ENCODE data around the gene WWOX. TPM values are rescaled to one million over a fixed set of nuclear protein-coding genes. Genes with fewer than 3 reads are reported as not detected.

WWOX gene
- total RNA-seq, 2 donors from 2014 or later: 30.0 to 35.4 TPM

GRCh38 chr16:79008869-79009179, 909.4 kb downstream of the WWOX start:
- no peak overlapping the region for H3K4me3 ChIP-seq (ENCODE audit: low read length)
- no peak overlapping the region for H3K9ac ChIP-seq (ENCODE audit: extremely low read depth, low read length, poor library complexity, severe bottlenecking)
- H3K36me3 Mint-ChIP-seq (ENCODE audit: low read depth): no peaks in the 10 kb centered on the region
- no peaks in the 10 kb centered on the region for H3K4me1 Mint-ChIP-seq
- no peaks in the 10 kb centered on the region for H3K4me1 ChIP-seq (ENCODE audit: control insufficient read depth, insufficient read depth, low read length)
- 86 to 93% methylated on average over 6 to 7 of the region's 7 CpGs for WGBS, 2 experiments (ENCODE audit: insufficient coverage in 1 of 2, insufficient read length in 1 of 2)
- no peaks in the 10 kb centered on the region for H3K36me3 ChIP-seq (ENCODE audit: control insufficient read depth, insufficient read depth, low read length)
- H3K4me3 Mint-ChIP-seq: no peak overlapping the region
- no peak for DNase-seq
- no peak for TF ChIP-seq CTCF (conservative IDR thresholded peaks at IDR 0.05)
- peaks cover 3% of the 10 kb centered on the region for H3K9me3 Mint-ChIP-seq
- H3K9me3 ChIP-seq (ENCODE audit: control insufficient read depth, low read length): no peaks in the 10 kb centered on the region
- H3K27ac ChIP-seq (ENCODE audit: low read depth, low read length): no peak overlapping the region
- no peaks in the 10 kb centered on the region for H3K27me3 ChIP-seq (ENCODE audit: control insufficient read depth, insufficient read depth, low read length, poor library complexity, severe bottlenecking)
- no peaks in the 10 kb centered on the region for H3K27me3 Mint-ChIP-seq (ENCODE audit: insufficient read depth)
- H3K27ac Mint-ChIP-seq: no peak overlapping the region

DNA sequence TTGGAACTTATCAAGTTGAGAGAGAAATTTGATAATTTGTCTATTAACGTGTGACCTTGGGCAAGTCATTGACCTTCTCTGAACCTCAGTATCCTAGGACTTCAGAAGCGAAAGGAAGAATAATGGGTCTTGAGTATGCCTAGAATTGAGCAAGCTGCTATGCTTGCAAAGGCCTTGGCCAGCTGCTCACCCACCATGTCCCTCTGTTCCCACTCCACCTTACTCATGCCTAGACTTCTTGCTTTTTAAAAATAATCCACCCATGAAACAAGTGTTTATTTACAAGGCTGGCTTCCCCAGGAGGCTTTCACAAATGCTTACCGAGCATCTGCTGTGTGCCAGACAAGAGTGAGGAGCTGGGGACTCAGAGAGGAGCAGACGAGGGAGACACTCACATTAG, 910.4 kb downstream of the WWOX start:
- no peaks in the 10 kb centered on the region for H3K4me1 Mint-ChIP-seq
- H3K27ac Mint-ChIP-seq: no peak overlapping the region
- H3K9me3 Mint-ChIP-seq: peaks cover 3% of the 10 kb centered on the region

DNA sequence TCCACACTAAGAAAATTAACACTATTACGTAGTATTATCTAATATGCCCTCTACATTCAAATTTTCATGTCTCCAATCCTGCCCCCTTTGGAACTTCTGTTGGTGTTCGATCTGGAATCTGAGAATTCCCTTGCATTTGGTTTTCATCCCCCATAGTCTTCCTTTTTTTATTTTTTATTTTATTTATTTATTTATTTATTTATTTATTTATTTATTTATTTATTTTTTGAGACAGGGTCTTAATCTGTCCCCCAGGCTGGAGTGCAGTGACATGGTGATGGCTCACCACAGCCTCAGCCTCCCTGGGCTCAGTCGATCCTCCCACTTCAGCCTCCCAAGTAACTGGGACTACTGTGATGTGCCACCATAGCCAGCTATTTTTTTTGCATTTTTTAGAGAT, 911.8 kb downstream of the WWOX start:
- Mint-ChIP-seq H3K27ac (no peak overlapping the region), H3K9me3 (peaks cover 3% of the 10 kb centered on the region), H3K4me1 (no peaks in the 10 kb centered on the region), H3K36me3 (ENCODE audit: low read depth) (no peaks in the 10 kb centered on the region), H3K4me3 (no peak overlapping the region), H3K27me3 (ENCODE audit: insufficient read depth) (no peaks in the 10 kb centered on the region)
- no peaks in the 10 kb centered on the region for H3K4me1 ChIP-seq (ENCODE audit: control insufficient read depth, insufficient read depth, low read length)
- H3K4me3 ChIP-seq (ENCODE audit: low read length): no peak overlapping the region
- no peaks in the 10 kb centered on the region for H3K36me3 ChIP-seq (ENCODE audit: control insufficient read depth, insufficient read depth, low read length)
- H3K9ac ChIP-seq (ENCODE audit: extremely low read depth, low read length, poor library complexity, severe bottlenecking): no peak overlapping the region
- H3K27me3 ChIP-seq (ENCODE audit: control insufficient read depth, insufficient read depth, low read length, poor library complexity, severe bottlenecking): no peaks in the 10 kb centered on the region
- DNase-seq: no peak
- no peaks in the 10 kb centered on the region for H3K9me3 ChIP-seq (ENCODE audit: control insufficient read depth, low read length)
- H3K27ac ChIP-seq (ENCODE audit: low read depth, low read length): no peak overlapping the region
- no peak for TF ChIP-seq CTCF (conservative IDR thresholded peaks at IDR 0.05)
- 85% methylated on average over 2 to 3 of the region's 3 CpGs for WGBS, 2 experiments (ENCODE audit: insufficient coverage in 1 of 2, insufficient read length in 1 of 2)

More for the DNA sequence above, 910.4 kb downstream of the WWOX start:
- Mint-ChIP-seq H3K27me3 (ENCODE audit: insufficient read depth) (no peaks in the 10 kb centered on the region), H3K4me3 (no peak overlapping the region), H3K36me3 (ENCODE audit: low read depth) (no peaks in the 10 kb centered on the region)
- Histone ChIP-seq H3K9ac (ENCODE audit: extremely low read depth, low read length, poor library complexity, severe bottlenecking) (no peak overlapping the region), H3K36me3 (ENCODE audit: control insufficient read depth, insufficient read depth, low read length) (no peaks in the 10 kb centered on the region), H3K9me3 (ENCODE audit: control insufficient read depth, low read length) (no peaks in the 10 kb centered on the region), H3K4me1 (ENCODE audit: control insufficient read depth, insufficient read depth, low read length) (no peaks in the 10 kb centered on the region), H3K4me3 (ENCODE audit: low read length) (no peak overlapping the region), H3K27me3 (ENCODE audit: control insufficient read depth, insufficient read depth, low read length, poor library complexity, severe bottlenecking) (no peaks in the 10 kb centered on the region), H3K27ac (ENCODE audit: low read depth, low read length) (no peak overlapping the region)
- no peak for DNase-seq
- 90 to 98% methylated on average over 4 of the region's 4 CpGs for WGBS, 2 experiments (ENCODE audit: insufficient coverage in 1 of 2, insufficient read length in 1 of 2)
- no peak for TF ChIP-seq CTCF (conservative IDR thresholded peaks at IDR 0.05)

Data from endodermal cell (in vitro differentiated cells).